BE2C (cell line): ENCODE data around the gene PRXL2B.

Experiments
- DNase-seq: peaks from one replicate; pipeline ENCODE4 v3.0.0-alpha.2; 2020
- H3K27me3 ChIP-seq: fragments of 250-450 bp; sonication (Bioruptor Pico); 2 replicates; pipeline ENCODE4 v1.5.1; 2020; ENCODE audit warnings: mild to moderate bottlenecking
- H3K36me3 ChIP-seq: fragments of 250-450 bp; sonication (Bioruptor Pico); 2 replicates; pipeline ENCODE4 v1.5.1; 2020; ENCODE audit warnings: mild to moderate bottlenecking
- H3K4me1 ChIP-seq: fragments of 250-450 bp; sonication (Bioruptor Pico); 2 replicates; pipeline ENCODE4 v1.5.1; 2020
- H3K4me3 ChIP-seq: 2 replicates; pipeline ENCODE4 v1.5.1; 2011; ENCODE audit warnings: low read depth, low read length
- H3K9me3 ChIP-seq: fragments of 250-450 bp; sonication (Bioruptor Pico); 2 replicates; pipeline ENCODE4 v1.5.1; 2020
- CTCF ChIP-seq: IDR thresholded peaks from 2 replicates; pipeline ENCODE4 v1.5.1; 2012; ENCODE audit warnings: mild to moderate bottlenecking, low read depth, low read length

PRXL2B gene

DNA sequence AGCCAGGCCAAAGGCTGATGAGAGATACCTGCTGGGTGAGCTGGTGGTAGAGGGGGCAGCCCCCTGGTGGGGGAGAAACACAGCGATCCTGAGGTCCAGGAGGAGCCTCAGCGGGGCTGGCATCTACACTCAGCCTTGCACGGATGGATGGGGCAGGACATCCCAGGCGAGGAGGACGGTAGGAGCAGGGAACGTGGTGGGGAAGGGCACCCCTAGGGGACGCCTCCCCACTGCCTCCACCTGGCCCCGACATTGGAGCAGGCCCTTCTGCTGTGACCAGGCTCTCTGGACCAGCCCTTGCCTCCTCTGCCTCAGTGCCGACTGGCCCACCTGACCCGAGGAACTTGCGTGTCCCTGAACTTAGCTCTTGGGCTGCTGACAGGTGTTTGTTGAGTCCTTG is 52.6 kb downstream of the PRXL2B start:
- Histone ChIP-seq H3K4me1 (no peaks in the 10 kb centered on the region), H3K36me3 (no peaks in the 10 kb centered on the region), H3K27me3 (no peaks in the 10 kb centered on the region), H3K4me3 (no peak overlapping the region), H3K9me3 (no peaks in the 10 kb centered on the region)
- no peak for TF ChIP-seq CTCF
- no peak for DNase-seq

DNA sequence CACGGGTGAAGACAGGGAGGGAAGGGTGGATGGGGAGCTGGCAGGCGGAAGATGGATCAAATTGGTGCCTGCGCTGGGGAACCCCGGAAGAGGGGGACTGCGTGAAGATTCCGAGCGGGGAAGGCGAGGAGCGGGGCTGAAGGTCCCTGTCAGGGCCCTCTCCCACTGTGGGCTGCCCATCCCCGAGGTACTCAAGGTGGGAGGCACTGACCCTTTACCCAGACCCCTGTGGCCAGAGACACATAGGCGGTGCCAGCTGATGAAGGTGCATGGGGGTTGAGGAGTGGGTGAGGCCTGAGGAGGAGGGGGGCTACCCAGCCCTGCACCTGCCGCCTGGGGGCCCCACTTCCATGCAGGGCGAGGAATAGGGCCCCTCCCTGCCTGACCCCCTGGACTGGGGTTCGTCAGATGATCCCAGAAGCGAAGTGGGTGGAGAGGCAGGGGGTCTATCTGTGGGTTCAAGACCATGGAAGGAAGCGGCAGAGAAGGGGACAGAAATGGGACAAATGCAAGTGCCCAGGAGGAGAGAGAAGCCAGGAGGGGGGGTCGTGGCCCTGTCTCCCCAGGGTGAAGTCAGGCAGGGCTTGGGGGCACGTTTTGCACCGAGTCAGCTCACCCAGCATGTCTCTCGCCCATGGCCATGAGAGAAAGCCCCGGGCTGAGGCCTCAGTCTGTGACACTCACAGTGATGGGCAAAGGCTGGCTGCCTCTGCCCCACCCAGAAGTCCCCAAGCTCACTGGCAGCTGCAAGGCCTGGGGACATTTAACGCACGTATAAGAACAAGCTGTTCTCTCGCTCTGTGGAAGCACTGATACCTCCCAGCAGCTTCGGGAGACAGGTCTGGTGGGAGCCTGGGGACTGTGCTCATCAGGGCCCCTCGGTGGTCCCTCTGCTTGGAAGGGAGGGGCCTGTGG is 53.3 kb downstream of the PRXL2B start:
- H3K4me3 ChIP-seq = no peak overlapping the region
- no peaks in the 10 kb centered on the region for H3K27me3 ChIP-seq
- TF ChIP-seq CTCF = no peak
- no peaks in the 10 kb centered on the region for H3K4me1 ChIP-seq
- no peaks in the 10 kb centered on the region for H3K9me3 ChIP-seq
- no peak for DNase-seq
- no peaks in the 10 kb centered on the region for H3K36me3 ChIP-seq

DNA sequence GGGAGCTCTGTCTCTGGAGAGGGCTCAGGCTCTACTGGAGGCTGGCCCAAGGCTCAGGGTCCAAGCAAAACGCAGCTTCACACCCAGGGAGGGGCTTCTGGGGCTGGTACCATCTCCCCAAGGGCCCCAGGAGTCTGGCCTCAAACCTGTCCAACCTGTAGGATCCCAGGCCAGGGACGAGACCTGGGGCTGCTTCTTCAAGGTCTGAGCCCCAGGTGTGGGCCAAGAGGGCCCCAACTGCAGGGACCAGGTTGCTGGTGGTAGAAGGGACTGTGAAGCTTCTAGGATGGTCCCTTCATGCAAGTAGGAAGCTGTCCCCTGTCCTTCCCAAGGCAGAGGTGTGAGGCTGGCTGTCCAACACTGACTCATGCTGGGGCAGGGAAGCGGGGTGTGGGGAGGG is 54.0 kb downstream of the PRXL2B start:
- no peaks in the 10 kb centered on the region for H3K4me1 ChIP-seq
- no peaks in the 10 kb centered on the region for H3K36me3 ChIP-seq
- TF ChIP-seq CTCF = no peak
- no peaks in the 10 kb centered on the region for H3K9me3 ChIP-seq
- no peaks in the 10 kb centered on the region for H3K27me3 ChIP-seq
- DNase-seq = no peak
- H3K4me3 ChIP-seq = no peak overlapping the region
